ENCODE data around the gene PIAS4.

Gene PIAS4

DNA sequence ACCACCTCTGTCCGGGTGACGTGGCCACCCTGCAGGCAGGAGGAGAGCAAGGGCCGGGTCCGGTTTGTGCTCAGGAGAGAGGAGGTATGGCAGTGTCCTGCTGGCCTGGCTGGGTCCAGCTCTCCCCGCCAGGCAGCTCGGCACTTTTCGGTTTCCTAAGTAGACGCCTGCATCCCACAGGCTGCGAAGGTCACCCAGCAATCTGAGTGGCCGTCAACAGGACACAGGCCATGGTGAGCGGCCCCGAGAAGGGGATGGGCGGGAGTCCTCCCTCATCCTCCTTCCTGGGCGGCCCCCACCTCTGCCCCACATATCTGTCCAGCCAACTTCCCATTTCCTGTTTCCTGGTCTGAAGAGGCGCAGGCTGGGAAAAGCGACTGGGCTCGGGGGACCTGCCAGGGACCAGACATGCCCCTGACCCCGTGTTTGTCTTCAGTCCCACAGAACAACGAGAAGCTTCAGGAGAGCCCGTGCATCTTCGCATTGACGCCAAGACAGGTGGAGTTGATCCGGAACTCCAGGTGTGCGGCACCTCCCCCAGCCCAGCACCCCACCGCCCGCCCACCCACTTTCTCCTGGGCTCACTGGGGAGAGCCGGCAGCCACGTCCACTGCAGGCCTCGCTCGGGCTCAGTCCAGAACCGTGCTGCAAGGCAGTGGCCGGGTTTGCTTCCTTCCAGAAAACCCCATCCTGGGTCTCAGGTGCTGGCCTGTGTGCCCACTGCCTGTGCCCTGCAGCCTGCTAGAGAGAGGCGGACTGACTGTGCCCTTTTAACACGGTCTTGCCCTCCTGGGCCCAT is 16.3 kb downstream of the PIAS4 start:
- DNase-seq = no peak

DNA sequence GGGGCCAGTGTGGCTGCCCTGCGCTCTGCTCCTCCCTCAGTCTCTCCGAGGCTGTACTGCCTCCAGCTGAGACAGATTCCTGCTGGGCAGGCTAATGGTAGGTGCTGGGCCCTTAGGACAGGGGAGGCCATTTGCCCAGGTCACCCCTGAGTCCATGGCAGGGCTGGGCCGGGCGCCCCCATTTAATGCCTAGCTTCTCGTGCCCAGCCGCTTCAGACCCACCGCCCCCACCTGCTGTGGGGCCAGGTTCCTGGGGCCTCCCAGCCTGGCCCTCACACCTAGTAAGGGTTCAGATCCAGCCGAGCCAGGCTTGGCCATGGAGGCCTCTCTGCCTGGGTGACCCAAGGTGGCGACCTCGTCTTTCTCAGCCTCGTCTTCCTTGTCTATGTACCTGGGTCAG is 17.8 kb downstream of the PIAS4 start:
- DNase-seq = no peak

DNA sequence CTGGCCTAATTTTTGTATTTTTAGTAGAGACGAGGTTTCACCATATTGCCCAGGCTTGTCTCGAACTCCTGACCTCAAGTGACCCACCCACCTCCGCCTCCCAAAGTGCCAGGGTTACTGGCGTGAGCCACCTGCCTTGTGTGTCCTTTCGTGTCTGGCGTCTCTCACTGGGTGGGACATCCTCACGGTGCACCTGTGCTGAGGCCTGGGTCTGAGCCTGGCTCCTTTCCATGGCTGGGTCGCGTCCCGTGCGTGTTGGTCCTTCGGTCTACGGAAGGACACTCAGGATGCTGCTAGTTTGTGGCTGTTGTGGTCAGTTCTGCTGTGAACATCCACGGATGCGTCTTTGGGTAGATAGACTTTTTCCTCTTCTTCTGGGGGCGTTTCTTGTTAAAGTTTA is 19.6 kb downstream of the PIAS4 start:
- DNase-seq = no peak

DNA sequence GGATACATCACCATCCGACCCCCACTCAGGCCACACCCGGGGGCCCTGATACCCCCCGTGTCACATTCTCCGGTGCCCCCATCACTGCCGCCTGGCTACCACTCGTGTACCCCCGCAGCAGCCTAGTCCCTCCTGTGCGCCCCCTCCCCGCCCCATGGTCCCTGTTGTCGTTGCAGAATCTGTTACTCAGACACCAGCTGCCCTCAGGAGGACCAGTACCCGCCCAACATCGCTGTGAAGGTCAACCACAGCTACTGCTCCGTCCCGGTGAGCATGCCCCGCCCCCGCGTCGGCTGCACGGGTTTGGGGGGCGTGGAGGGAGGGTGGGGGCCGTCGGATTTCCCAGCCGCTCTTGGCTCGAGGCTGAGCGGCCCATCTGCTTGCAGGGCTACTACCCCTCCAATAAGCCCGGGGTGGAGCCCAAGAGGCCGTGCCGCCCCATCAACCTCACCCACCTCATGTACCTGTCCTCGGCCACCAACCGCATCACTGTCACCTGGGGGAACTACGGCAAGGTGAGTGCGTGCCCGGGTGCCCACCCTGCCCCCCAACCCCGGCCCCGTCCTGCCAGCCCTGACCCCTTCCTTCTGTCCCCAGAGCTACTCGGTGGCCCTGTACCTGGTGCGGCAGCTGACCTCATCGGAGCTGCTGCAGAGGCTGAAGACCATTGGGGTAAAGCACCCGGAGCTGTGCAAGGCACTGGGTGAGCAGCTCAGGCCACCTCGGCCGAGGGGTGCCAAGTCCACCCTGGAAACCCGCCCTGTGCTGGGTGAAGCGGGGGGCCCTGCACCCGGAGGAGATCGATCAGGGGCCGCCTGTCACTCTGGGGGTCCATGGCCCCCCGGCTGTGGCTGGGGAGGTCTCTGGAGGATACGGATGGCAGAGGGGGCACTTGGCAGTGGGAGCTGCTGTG is 21.1 kb downstream of the PIAS4 start:
- no peak for DNase-seq

DNA sequence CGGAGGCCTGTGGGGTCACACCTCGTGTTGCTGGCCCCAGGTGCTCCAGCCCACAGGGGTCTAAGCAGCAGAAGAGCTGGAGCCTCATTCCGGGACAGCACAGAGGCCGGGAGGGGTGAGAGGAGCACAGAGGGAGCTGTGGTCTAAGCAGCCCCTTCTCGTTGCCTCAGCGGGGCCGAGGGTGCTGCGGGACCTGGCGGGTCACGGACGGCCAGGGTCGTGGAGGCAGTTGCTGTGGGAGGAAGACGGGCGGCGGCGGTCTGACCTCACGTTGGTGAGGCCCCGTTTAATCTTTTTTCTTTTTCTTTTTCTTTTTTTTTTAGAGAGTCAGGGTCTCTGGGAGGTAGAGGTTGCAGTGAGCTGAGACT is 21.7 kb downstream of the PIAS4 start:
- DNase-seq = no peak

DNA sequence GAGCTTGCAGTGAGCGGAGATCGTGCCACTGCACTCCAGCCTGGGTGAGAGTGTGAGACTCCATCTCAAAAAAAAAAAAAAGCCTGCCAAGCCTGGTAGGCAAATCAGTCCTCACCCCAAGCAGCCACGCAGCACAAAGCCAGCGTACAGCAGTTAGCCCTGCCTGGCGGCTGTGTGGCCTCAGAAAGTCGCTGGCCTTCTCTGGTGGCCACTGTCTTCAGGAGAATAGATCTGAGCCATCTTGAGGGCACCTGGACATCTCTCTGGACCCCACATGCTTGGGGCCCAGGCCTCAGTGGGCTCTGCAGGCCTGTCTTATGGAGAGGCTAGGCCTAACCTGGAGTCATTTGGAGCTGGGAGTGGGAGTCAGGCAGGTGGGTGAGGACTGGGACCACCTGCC is 23.0 kb downstream of the PIAS4 start:
- no peak for DNase-seq

DNA sequence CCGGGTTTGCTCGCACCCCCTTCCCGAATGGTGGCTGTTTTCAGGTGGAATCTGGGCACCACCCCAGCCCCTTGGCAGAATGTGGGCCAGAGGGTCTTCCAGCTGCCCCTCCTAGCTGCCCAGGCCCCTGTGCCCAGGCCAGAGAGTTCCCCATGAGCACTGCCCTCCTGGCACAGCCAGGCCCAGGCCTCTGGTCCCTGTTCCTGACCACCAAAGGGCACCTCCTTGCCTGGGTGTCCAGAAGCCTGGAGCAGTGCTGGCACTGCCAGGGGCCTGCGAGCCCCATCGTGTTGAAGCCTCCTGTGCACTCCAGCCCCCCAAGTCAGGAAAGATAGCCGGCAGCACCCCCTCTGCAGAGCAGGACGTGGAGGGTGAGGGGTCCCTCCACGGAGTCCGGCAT is 23.4 kb downstream of the PIAS4 start:
- DNase-seq = no peak

DNA sequence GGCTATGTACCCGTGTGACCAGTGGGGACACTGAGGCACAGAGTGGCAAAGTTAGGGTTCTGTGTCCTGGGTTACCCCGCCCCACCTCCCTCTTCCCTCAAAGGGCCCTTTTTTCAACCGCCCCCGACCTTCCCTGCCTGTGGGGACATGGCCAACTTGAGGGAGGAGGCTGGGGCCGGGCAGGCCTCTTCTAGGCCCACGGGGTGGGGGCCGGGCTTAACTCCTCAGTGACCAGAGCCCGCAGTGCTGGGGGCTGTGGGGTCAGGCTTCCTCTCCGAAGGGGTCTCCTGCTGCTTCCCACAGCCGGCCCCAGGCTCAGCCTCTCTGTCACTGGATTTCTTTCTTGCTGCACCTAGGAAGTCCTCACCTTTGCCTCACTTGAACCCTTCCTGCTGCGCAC is 23.9 kb downstream of the PIAS4 start:
- no peak for DNase-seq

DNA sequence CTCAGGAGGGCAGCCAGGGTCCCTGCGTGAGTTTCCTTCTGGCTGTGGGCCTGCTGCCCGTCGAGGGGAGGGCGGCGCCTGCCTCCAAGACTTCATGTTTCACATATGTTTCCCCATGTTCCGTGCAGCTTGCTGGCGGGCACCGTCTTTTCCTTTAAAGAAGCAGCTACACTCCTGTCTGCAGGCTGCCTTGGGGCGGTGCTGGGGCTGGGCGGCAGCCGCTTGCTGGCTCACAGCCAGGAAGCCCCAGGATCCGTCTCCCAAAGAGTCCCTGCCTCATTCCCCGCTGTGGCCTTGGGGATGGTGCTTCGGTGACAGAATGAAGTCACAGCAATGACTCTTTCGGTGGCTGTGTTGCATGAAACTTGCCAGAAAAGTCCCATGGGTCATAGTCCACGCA is 24.9 kb downstream of the PIAS4 start:
- no peak for DNase-seq

DNA sequence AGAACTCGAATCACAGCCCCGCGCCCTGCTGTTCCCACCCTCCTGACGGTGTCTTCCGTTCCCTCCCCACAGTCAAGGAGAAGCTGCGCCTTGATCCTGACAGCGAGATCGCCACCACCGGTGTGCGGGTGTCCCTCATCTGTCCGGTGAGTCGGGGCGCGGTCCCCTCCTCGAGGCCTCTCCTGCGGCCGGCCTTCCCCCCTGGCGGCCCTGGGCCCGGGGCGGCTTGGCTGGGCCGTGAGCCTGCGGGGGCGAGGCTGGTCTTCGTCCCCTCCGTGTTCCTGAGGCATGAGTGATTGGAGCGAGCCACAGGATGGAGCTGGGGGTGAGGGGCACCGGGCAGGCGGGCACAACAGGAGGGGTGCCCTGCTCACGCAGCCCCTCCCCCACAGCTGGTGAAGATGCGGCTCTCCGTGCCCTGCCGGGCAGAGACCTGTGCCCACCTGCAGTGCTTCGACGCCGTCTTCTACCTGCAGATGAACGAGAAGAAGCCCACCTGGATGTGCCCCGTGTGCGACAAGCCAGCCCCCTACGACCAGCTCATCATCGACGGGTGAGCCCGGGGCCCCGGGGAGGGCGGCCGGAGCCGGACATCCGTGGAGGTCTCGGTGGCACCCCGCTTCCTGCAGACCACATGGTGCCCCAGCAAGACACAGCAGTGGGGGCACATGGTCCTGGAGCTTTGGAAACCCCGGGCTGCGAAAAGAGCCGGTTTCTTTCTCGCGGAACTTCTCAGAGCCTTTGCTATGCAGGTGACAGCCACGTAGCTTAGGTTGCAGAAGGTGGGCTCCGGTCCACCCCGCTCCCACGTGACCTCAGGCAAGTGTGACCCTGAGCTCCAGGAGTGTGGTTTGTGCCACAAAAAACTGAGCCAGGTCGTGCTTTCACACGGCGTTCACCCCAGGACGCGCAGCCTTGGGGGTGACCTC is 25.8 kb downstream of the PIAS4 start:
- no peak for DNase-seq

DNA sequence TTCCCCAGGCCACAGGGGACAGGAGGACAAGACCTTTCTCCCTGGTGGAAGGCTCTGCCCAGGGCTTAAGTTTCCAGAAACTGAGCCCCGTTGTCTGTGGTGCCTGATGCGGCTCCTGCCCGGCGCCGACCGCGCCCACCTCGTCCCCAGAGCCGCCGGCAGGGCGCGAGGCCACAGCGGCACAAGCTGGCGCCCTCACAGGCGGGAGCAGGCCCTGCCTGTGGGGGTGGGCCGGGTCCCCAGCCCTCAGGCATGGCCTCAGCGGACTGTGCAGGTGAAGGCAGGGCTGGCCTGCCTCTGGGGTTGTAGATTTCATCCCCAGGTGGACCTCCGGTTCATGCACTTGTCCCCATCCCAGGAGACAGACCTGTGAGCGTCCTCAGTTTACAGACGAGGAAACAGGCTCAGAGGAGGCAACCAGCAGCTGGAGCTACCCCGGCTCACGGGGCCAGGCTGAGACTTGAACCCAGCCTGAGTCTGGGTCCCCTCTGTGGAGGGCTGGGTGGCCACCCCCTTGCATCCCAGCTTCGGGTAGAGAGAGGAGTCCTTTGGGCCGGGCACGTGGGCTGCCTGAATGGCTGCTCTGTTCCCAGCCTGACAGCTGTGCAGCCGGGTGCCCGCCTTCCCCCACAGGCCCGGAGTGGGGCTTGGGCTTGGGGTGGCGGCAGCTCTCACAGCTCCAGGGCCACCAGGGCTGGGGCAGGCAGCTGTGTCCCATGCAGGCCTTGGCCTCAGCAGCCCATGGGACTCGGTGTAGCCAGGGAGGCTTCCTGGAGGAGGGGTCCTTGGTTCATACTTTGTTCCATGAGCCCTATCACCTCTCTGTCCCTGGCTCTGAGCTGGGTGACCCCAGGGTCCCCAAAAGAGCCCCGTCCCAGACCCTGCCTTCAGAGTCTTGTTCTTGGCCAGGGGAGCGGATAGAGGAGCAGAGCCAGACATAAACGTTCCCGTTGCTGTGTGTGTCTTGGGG is 26.8 kb downstream of the PIAS4 start:
- no peak for DNase-seq

DNA sequence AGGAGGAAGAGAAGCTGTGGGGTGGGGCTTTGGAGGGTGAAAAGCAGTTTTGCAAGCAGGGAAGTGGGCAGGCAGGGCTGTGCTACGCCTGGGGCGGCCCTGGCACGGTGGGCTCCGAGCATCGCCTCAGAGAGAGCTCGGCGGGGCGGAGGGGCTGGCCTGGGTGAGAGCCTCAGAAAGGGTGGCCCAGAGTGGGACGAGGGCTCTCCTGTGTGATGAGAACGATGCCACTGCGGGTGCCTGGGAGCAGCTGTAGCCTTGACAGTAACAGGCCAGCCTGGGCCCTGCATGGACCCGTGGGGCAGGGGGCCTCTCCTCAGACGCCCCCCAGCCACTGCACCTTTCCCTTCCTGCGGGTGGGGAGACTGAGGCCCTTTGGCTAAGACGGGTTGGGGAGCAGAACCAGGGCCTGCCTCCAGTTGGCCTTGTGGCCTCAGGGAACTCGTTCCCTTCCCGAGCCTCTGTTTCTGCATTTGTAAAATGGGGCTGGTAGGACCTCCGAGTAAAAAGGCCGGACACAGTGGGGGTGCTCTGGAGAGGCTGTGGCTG is 27.6 kb downstream of the PIAS4 start:
- DNase-seq = no peak

DNA sequence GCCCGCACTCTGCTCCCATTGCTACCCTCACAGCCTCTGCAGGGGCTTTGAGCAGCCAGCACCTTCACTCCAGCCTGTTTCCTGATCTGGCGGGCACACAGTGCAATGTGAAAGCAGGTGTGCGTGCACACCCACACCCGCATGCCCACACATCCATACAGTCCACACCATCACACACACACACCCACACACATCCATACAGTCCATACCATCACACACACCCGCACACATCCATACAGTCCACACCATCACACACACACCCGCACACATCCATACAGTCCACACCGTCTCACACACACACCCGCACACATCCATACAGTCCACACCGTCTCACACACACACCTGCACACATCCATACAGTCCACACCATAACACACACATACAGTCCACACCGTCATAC is 28.0 kb downstream of the PIAS4 start:
- DNase-seq = peak in 1 of 5 experiments; percentile 15

DNA sequence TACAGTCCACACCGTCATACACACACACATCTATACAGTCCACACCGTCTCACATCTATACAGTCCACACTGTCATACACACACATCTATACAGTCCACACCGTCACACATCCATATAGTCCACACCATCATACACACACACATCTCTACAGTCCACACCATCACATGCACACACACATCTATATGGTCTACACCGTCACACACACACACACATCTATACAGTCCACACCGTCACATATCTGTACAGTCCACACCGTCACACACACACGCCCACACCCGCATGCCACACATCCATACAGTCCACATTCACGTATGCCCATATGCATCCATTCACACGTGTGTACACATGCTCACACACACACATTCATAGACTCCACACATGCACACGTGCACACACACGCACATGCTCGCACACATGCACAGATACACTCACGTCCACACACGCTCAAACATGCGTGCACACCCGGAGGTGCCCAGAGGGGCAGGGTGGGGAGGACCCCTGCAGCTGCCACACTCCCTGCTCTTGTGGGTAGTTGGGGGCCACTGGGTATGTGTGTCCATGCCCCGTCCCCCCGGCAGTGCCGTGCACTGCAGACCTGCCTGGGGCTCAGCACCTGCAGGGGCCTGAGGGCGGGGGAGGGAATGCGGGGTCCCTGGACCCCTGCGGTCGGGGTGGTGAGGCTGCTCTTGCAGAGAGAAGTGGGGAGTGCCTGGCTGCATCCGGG is 29.2 kb downstream of the PIAS4 start:
- no peak for DNase-seq

DNA sequence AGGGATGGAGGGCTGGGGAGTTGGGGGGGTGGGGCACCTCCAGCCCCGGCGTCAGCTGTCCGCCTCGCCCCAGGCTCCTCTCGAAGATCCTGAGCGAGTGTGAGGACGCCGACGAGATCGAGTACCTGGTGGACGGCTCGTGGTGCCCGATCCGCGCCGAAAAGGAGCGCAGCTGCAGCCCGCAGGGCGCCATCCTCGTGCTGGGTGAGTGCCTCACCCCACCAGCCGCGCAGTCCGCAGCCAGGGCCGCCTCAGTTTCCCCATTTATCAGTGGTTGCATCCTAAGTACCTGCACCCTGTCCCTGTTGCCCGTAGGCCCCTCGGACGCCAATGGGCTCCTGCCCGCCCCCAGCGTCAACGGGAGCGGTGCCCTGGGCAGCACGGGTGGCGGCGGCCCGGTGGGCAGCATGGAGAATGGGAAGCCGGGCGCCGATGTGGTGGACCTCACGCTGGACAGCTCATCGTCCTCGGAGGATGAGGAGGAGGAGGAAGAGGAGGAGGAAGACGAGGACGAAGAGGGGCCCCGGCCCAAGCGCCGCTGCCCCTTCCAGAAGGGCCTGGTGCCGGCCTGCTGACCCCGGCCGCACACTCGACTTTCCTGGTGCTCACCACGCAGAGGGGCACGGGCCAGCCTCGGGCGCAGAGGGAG is 29.9 kb downstream of the PIAS4 start:
- no peak for DNase-seq

DNA sequence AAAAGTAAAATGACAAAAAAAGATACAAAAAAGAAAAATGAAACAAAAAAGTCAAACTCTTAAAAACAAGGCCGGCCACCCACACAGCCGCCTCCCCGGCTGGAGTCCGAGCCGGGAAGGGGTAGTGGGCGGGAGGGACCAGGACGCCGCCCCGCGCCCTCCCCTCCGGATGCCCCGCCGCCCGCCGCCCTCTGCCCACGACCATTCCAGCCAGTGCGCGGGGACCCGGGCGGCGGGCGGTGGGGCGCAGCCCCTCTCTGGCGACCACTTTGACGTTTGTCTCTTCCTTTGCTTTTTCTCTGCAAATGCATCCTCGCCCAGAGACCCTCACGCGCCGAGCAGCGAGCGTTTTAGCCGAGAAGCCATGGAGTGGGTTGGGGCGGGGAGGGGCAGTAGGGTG is 30.5 kb downstream of the PIAS4 start:
- DNase-seq = no peak

DNA sequence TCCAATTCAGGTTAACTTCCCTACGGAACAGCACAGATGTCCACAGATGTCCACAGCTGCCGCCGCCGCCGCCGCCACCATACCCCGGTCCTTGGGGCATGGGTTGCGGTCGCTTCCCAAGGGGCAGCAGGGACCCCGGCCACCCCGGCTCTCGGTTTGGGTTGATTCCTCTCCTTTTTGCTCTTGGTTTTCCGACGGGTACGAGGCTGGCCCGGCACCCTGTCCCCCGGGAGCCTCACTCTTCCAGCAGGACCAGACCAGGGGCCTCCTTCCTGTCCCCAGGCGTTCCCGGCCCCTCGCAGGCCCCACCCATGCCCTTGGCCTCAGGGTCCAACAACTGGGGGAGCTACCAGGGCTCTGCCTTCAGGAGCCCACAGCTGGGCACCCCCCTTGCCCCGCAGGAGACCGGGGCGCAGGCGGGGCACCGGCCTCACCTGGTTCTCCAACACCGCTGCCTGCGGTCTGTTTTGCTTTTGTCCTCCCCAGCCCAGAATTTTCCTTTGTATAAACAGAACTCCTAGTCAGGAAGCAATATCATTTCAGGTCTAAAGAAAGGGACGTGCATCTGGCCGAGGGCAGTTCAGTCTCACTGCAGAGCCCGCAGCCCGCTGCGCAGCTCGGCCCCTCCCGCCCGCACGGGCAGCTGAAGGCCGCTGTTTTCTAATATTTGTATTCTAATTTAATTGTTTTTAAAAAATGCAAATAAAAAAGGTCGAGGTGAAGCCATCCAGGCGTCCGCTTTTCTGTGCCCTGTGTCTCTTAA is 31.3 kb downstream of the PIAS4 start:
- no peak for DNase-seq

DNA sequence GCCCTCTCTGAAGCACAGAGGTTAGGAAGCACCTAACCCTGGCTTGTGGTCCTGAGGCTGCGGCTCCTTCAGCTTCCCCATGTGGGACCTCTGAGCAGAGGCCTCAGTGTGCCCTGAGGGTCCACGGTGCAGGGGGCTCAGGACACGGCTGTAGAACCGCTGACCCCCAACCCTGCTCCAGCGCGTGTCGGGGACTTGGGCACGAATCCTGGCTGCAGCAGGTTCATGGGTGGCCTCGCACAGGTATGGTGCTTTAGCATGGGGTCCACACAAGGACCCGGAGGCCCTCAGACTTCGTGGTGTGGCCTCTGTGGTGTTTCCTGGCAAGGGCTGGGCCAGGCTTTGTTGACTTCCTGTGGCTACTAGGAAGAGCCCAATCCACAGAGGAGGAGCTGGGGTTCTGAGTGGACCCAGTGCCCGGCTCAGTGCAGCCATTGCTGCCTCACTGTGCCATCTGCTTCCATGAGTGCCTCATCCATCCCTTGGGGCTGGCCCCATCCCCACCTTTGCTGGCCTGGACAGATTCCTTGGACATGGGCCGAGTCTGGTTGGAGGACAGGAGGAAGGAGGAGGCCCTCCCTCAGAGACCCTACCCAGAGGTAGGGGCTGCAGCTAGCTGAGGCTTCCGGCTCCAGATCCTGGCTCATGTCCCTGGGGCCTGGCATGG is 34.7 kb downstream of the PIAS4 start:
- no peak for DNase-seq

DNA sequence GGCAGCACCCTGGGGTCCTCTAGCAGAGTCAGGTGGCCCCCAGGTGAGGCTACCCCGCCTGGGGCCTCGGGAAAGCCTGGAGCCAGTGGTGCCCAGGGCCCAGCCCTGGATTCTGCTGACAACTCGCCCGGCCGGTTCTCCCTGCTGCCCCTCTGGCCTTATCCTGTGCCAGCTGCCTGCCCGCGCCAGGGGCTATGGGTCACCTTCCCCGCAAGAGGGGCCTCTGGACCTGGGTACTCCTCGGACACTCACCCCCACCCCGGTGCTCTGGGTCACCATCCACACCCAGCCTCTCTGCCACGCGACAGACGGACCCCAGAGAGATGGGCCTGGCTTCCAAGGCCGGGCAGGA is 35.2 kb downstream of the PIAS4 start:
- no peak for DNase-seq

Measured in T-helper 2 cell (primary cell).